ENCODE results near the gene CDC42BPG.

The CDC42BPG gene

GRCh38 chr11:64864473-64865285 is 20.2 kb upstream of the CDC42BPG start:
- no peak for FAIRE-seq

GRCh38 chr11:64864135-64864472 is 19.7 kb upstream of the CDC42BPG start:
- FAIRE-seq, result no peak

GRCh38 chr11:64863391-64864060 is 19.1 kb upstream of the CDC42BPG start:
- no peak for FAIRE-seq

- no peak for FAIRE-seq
Observed at GRCh38 chr11:64862987-64863390, 18.5 kb upstream of the CDC42BPG start.

GRCh38 chr11:64861227-64861975 is 16.9 kb upstream of the CDC42BPG start:
- FAIRE-seq, result no peak

- FAIRE-seq, result no peak
Observed at GRCh38 chr11:64859542-64860414, 15.3 kb upstream of the CDC42BPG start.

- FAIRE-seq, result no peak
Observed at GRCh38 chr11:64858467-64859263, 14.2 kb upstream of the CDC42BPG start.

GRCh38 chr11:64857485-64857884 is 13.0 kb upstream of the CDC42BPG start:
- FAIRE-seq, result no peak

- FAIRE-seq, result no peak
Observed at GRCh38 chr11:64856382-64857227, 12.2 kb upstream of the CDC42BPG start.

GRCh38 chr11:64855596-64856304 is 11.3 kb upstream of the CDC42BPG start:
- FAIRE-seq, result no peak

GRCh38 chr11:64854534-64855502 is 10.4 kb upstream of the CDC42BPG start:
- FAIRE-seq, result no peak

GRCh38 chr11:64854157-64854533 is 9.7 kb upstream of the CDC42BPG start:
- FAIRE-seq, result no peak

GRCh38 chr11:64853709-64854108 is 9.3 kb upstream of the CDC42BPG start:
- FAIRE-seq, result no peak

- FAIRE-seq, result no peak
Observed at GRCh38 chr11:64852804-64853509, 8.5 kb upstream of the CDC42BPG start.

GRCh38 chr11:64851831-64852351 is 7.4 kb upstream of the CDC42BPG start:
- no peak for FAIRE-seq

- FAIRE-seq, result no peak
Observed at GRCh38 chr11:64850979-64851567, 6.6 kb upstream of the CDC42BPG start.

- no peak for FAIRE-seq
Observed at GRCh38 chr11:64849598-64850356, 5.3 kb upstream of the CDC42BPG start.
